H1 (cell line): Measurements from ENCODE around the gene NPAT. TPM values are rescaled to one million over a fixed set of nuclear protein-coding genes. Genes with fewer than 3 reads are reported as not detected.

Experiments
- CTCF ChIA-PET: fragments of 300-600 bp; sonication (Branson Sonifier 250); formaldehyde crosslinking; loops from one replicate; lab custom pipeline; 2021; ENCODE audit not compliant: partially characterized antibody; lab: Charles Lee
- POLR2A ChIA-PET: fragments of 300-600 bp; sonication (Branson Sonifier 250); formaldehyde crosslinking; loops from one replicate; lab custom pipeline; 2021; ENCODE audit warnings: inconsistent platforms; ENCODE audit not compliant: partially characterized antibody; lab: Charles Lee
- DNase-seq, 2 experiments: peaks; one replicate each; pipeline versions ENCODE4 v3.0.0 to v3.0.0-alpha.2; 2010 to 2022; ENCODE audit warnings: low spot score in 2 of 2, low read depth in 1 of 2, mixed read lengths in 1 of 2
- FAIRE-seq: peaks from 2 replicates; lab custom pipeline; 2011; peaks lifted over from hg19 to GRCh38; lab: Jason Lieb, UNC
- H2AFZ ChIP-seq: 2 replicates; pipeline ENCODE4 v1.8.1; 2012; ENCODE audit warnings: low read length, inconsistent platforms
- H2AK5ac ChIP-seq: 2 replicates; pipeline ENCODE4 v1.6.1; 2013; ENCODE audit warnings: low read depth, low read length
- H2BK120ac ChIP-seq: replicated peaks from 2 replicates; pipeline ENCODE3; 2013; ENCODE audit warnings: low read depth, low read length, inconsistent platforms
- H2BK12ac ChIP-seq: 2 replicates; pipeline ENCODE4 v1.6.1; 2013; ENCODE audit warnings: low read depth, low read length
- H2BK15ac ChIP-seq: 2 replicates; pipeline ENCODE4 v1.6.1; 2013; ENCODE audit warnings: low read length
- H2BK20ac ChIP-seq: 2 replicates; pipeline ENCODE4 v1.6.1; 2013; ENCODE audit warnings: low read length
- H2BK5ac ChIP-seq: 2 replicates; pipeline ENCODE4 v1.6.1; 2013; ENCODE audit warnings: low read depth, low read length
- H3K14ac ChIP-seq: 2 replicates; pipeline ENCODE4 v1.6.1; 2013; ENCODE audit warnings: inconsistent platforms; ENCODE audit not compliant: insufficient read length
- H3K18ac ChIP-seq: 2 replicates; pipeline ENCODE4 v1.6.1; 2013; ENCODE audit warnings: low read length; ENCODE audit errors: extremely low read depth
- H3K23ac ChIP-seq: 2 replicates; pipeline ENCODE4 v1.6.1; 2013; ENCODE audit warnings: inconsistent platforms; ENCODE audit not compliant: insufficient read length
- H3K23me2 ChIP-seq: 2 replicates; pipeline ENCODE4 v1.6.1; 2013; ENCODE audit warnings: low read depth, low read length
- H3K27ac ChIP-seq: 2 replicates; pipeline ENCODE4 v1.6.1; 2011; ENCODE audit warnings: low read depth, low read length, inconsistent platforms
- H3K27me3 ChIP-seq, 4 experiments: replicated peaks in 1 of 4; 1 replicate in 1 of 4; 2 replicates in 3 of 4; pipeline versions ENCODE4 v1.6.1 to v1.8.1; 2011 to 2013; ENCODE audit warnings: low read length in 3 of 4, mild to moderate bottlenecking in 3 of 4, inconsistent platforms in 2 of 4, mixed read lengths in 2 of 4, moderate library complexity in 1 of 4; ENCODE audit not compliant: control insufficient read depth in 3 of 4, insufficient read depth in 3 of 4; ENCODE audit errors: extremely low read depth in 1 of 4
- H3K36me3 ChIP-seq, 4 experiments: 2 replicates each; pipeline versions ENCODE4 v1.6.1 to v1.8.1; 2011 to 2013; ENCODE audit warnings: mild to moderate bottlenecking in 4 of 4, low read length in 3 of 4, moderate library complexity in 2 of 4, control low read depth in 1 of 4, inconsistent platforms in 1 of 4; ENCODE audit not compliant: insufficient read depth in 4 of 4, control insufficient read depth in 2 of 4
- H3K4ac ChIP-seq: replicated peaks from 2 replicates; pipeline ENCODE3; 2013; ENCODE audit warnings: low read length, low read depth, mixed read lengths, inconsistent platforms; ENCODE audit not compliant: insufficient read length
- H3K4me1 ChIP-seq, 4 experiments: replicated peaks in 1 of 4; 1 replicate in 1 of 4; 2 replicates in 3 of 4; pipeline versions ENCODE4 v1.6.1 to v1.8.1; 2011 to 2013; ENCODE audit warnings: low read length in 3 of 4, inconsistent platforms in 2 of 4, mixed read lengths in 1 of 4; ENCODE audit not compliant: insufficient read depth in 4 of 4, control insufficient read depth in 3 of 4
- H3K4me2 ChIP-seq, 2 experiments: 2 replicates each; pipeline versions ENCODE4 v1.6.1 to v1.8.1; 2011 to 2013; ENCODE audit warnings: low read depth in 2 of 2, low read length in 2 of 2, control low read depth in 1 of 2, inconsistent platforms in 1 of 2, mild to moderate bottlenecking in 1 of 2; ENCODE audit not compliant: insufficient read depth in 1 of 2
- H3K4me3 ChIP-seq, 4 experiments: fragments of 200-600, 300-600 bp in 1 of 4; sonication (generic), shearing (Covaris generic), sonication (Bioruptor Twin) in 1 of 4; 2 replicates each; pipeline versions ENCODE4 v1.5.1 to v1.8.1; 2011 to 2016; ENCODE audit warnings: low read length in 4 of 4, low read depth in 3 of 4, control low read depth in 2 of 4, inconsistent platforms in 2 of 4, mild to moderate bottlenecking in 2 of 4, mixed read lengths in 1 of 4, moderate library complexity in 1 of 4; ENCODE audit not compliant: insufficient read depth in 2 of 4; ENCODE audit errors: extremely low read depth in 1 of 4
- H3K56ac ChIP-seq: replicated peaks from 2 replicates; pipeline ENCODE3; 2013; ENCODE audit warnings: low read depth, mild to moderate bottlenecking, mixed read lengths, low read length, inconsistent platforms; ENCODE audit not compliant: insufficient read length
- H3K79me1 ChIP-seq: 2 replicates; pipeline ENCODE4 v1.6.1; 2013; ENCODE audit warnings: low read depth, low read length, control low read depth
- H3K79me2 ChIP-seq, 2 experiments: 2 replicates each; pipeline versions ENCODE4 v1.6.1 to v1.8.1; 2012 to 2013; ENCODE audit warnings: low read length in 2 of 2, mild to moderate bottlenecking in 2 of 2, inconsistent platforms in 1 of 2; ENCODE audit not compliant: insufficient read depth in 2 of 2, control insufficient read depth in 1 of 2
- H3K9ac ChIP-seq, 4 experiments: replicated peaks in 1 of 4; 1 replicate in 1 of 4; 2 replicates in 3 of 4; pipeline versions ENCODE4 v1.6.1 to v1.8.1; 2011 to 2013; ENCODE audit warnings: low read depth in 3 of 4, low read length in 3 of 4, control low read depth in 2 of 4, mild to moderate bottlenecking in 2 of 4, moderate library complexity in 2 of 4, inconsistent platforms in 1 of 4; ENCODE audit errors: extremely low read depth in 1 of 4
- H3K9me3 ChIP-seq, 2 experiments: 2 replicates each; pipeline versions ENCODE4 v1.6.1 to v1.8.1; 2012 to 2013; ENCODE audit warnings: mild to moderate bottlenecking in 2 of 2, moderate library complexity in 2 of 2, control low read depth in 1 of 2, inconsistent platforms in 1 of 2, low read depth in 1 of 2, low read length in 1 of 2, mixed read lengths in 1 of 2; ENCODE audit not compliant: insufficient read depth in 2 of 2
- H4K20me1 ChIP-seq, 2 experiments: replicated peaks in 1 of 2; 2 replicates each; pipeline versions ENCODE3 to v1.8.1; 2011 to 2013; ENCODE audit warnings: inconsistent platforms in 2 of 2, low read length in 2 of 2, mild to moderate bottlenecking in 1 of 2; ENCODE audit not compliant: insufficient read depth in 2 of 2, control insufficient read depth in 1 of 2
- H4K5ac ChIP-seq: 2 replicates; pipeline ENCODE4 v1.6.1; 2013; ENCODE audit warnings: low read length, low read depth, mixed read lengths, inconsistent platforms; ENCODE audit not compliant: insufficient read length
- H4K8ac ChIP-seq: 2 replicates; pipeline ENCODE4 v1.8.0; 2013; ENCODE audit warnings: mild to moderate bottlenecking, moderate library complexity, low read length, inconsistent platforms; ENCODE audit not compliant: insufficient read depth; ENCODE audit errors: extremely low read depth
- H4K91ac ChIP-seq: replicated peaks from 2 replicates; pipeline ENCODE3; 2013; ENCODE audit warnings: low read length, mixed read lengths, inconsistent platforms; ENCODE audit not compliant: insufficient read length
- BACH1 ChIP-seq: IDR thresholded peaks from 2 replicates; pipeline ENCODE4 v1.6.1; 2012; ENCODE audit warnings: low read length, improper control_type of control experiment
- BCL11A ChIP-seq, 2 experiments: IDR thresholded peaks; one replicate each; pipeline ENCODE4 v1.6.1; 2011; ENCODE audit warnings: low read depth in 2 of 2, low read length in 2 of 2, mild to moderate bottlenecking in 2 of 2
- CHD1 ChIP-seq: IDR thresholded peaks from 2 replicates; pipeline ENCODE4 v1.6.1; 2012; ENCODE audit warnings: low read depth, low read length, improper control_type of control experiment
- JUND ChIP-seq: IDR thresholded peaks from 2 replicates; pipeline ENCODE4 v1.6.1; 2011; ENCODE audit warnings: mild to moderate bottlenecking, improper control_type of control experiment, low read length
- NANOG ChIP-seq: IDR thresholded peaks from 2 replicates; pipeline ENCODE4 v1.6.1; 2011; ENCODE audit warnings: low read length, low read depth, mild to moderate bottlenecking, inconsistent platforms; ENCODE audit not compliant: insufficient read depth, poor library complexity, severe bottlenecking
- POLR2A ChIP-seq, 2 experiments: IDR thresholded peaks; 1 replicate in 1 of 2; 2 replicates in 1 of 2; pipeline ENCODE4 v1.6.1; 2011; ENCODE audit warnings: low read depth in 2 of 2, low read length in 2 of 2, mild to moderate bottlenecking in 2 of 2; ENCODE audit errors: control extremely low read depth in 1 of 2
- SIN3A ChIP-seq, 2 experiments: IDR thresholded peaks in 1 of 2; conservative IDR thresholded peaks in 1 of 2; 2 replicates each; pipeline ENCODE4 v1.6.1; 2011 to 2012; ENCODE audit warnings: low read length in 2 of 2, improper control_type of control experiment in 1 of 2, low read depth in 1 of 2, mild to moderate bottlenecking in 1 of 2
- SIRT6 ChIP-seq: IDR thresholded peaks from one replicate; pipeline ENCODE4 v1.7.1; 2012; ENCODE audit warnings: low read length, inconsistent platforms
- TAF1 ChIP-seq: IDR thresholded peaks from 2 replicates; pipeline ENCODE4 v1.6.1; 2011; ENCODE audit warnings: mild to moderate bottlenecking, low read depth, low read length
- WGBS, 2 experiments: shearing (Covaris generic) in 1 of 2; methylation state at CpG; one replicate each; pipeline versions ENCODE4 v1.1.6 to v1.1.7; 2013 to 2015; ENCODE audit warnings: low lambda C conversion rate in 2 of 2, mixed read lengths in 2 of 2, inconsistent platforms in 1 of 2, low coverage in 1 of 2, missing lambda C conversion rate in 1 of 2; ENCODE audit not compliant: insufficient replicate concordance in 2 of 2, insufficient coverage in 1 of 2, insufficient read length in 1 of 2; ENCODE audit errors: extremely low coverage in 1 of 2, missing lambda C conversion rate in 1 of 2; 5-methylcytosine and 5-hydroxymethylcytosine counted together
- polyA plus RNA-seq, 7 experiments: library from polyadenylated mRNA; depleted of rRNA in 3 of 7; stranded (reverse) in 5 of 7; unstranded in 2 of 7; fragments of >200 nt in 5 of 7; fragments of 200-250 nt in 2 of 7; gene quantifications; 1 replicate in 5 of 7; 2 replicates in 1 of 7; 4 replicates in 1 of 7; pipeline versions ENCODE4 v1.2.1 to v1.2.3, GENCODE V29; 2011 to 2013; ENCODE audit warnings: missing spikeins in 2 of 7, mixed read lengths in 2 of 7
- total RNA-seq: library from RNA; stranded (reverse); fragmentation: NEBNext Ultra II Directional; extraction: Animal tissue kit (Norgen Biotek cat#: 25700); gene quantifications from 2 replicates; pipeline ENCODE4 v1.2.1, GENCODE V29; 2021
- TF ChIP-seq, protein P1 (sequence below): IDR thresholded peaks from 2 replicates; pipeline ENCODE4 v1.6.1; 2011; ENCODE audit warnings: low read length, improper control_type of control experiment
- TF ChIP-seq, protein P2 (sequence below), 3 experiments: IDR thresholded peaks; 1 replicate in 2 of 3; 2 replicates in 1 of 3; pipeline versions ENCODE4 v1.5.1 to v1.6.1; 2011; ENCODE audit warnings: low read length in 3 of 3, mild to moderate bottlenecking in 3 of 3, inconsistent platforms in 2 of 3, low read depth in 1 of 3, moderate library complexity in 1 of 3; ENCODE audit not compliant: insufficient read depth in 1 of 3; ENCODE audit errors: control extremely low read depth in 1 of 3

Gene NPAT
- total and polyA plus RNA-seq, 2 of the 8 experiments (the other 6 are each of a cell fraction or from before 2014, with no cell fraction given): 4.6 to 23.4 TPM

DNA sequence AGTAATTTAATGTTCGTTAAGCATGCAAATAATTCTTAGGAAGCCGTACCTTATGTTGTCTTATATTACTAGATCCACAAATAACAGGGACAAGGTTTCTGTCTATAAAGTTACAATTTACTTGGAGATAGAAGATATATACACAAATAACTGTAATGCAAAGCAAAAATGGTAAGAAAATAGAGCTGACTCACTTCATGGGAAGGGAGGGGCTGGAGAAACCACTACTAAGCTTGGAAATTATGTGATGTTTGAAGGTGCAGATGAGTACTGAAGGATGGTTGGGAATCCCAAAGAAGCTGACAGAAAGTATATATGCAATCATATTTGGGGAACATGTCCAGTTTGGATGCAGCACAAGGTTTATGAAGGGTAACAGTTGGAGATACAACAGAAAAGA, 4.0 kb downstream of the NPAT start:
- CTCF ChIA-PET: interaction anchor here (0.7 to 1.7 kb wide), 3 partner anchors 14 to 72 kb away, joined by 3 to 6 read pairs (median 4); no protein-coding TSS in a partner anchor
- H3K14ac ChIP-seq: no peak overlapping the region
- H4K8ac ChIP-seq: no peak overlapping the region
- no peak overlapping the region for H3K27ac ChIP-seq
- no peak overlapping the region for H3K18ac ChIP-seq
- POLR2A ChIA-PET: interaction anchor here (0.5 to 1.1 kb wide), 3 partner anchors 21 to 101 kb away, joined by 3 read pairs; no protein-coding TSS in a partner anchor
- 69% methylated on average over 2 of the region's 2 CpGs; no CpG with 5 or more reads in 1 of the 2 experiments for WGBS, 2 experiments
- peaks cover 2 to 5% (median 4%) of the 10 kb centered on the region in 4 experiments; a peak in 5 of 7 replicates for H3K4me1 ChIP-seq
- H3K9me3 ChIP-seq: no peaks in the 10 kb centered on the region
- H2BK5ac ChIP-seq: no peak overlapping the region
- H2BK20ac ChIP-seq: no peak overlapping the region
- no peak overlapping the region for H2AFZ ChIP-seq
- H4K5ac ChIP-seq: no peak overlapping the region
- H3K79me1 ChIP-seq: peaks cover 4% of the 10 kb centered on the region
- DNase-seq: no peak
- H3K4ac ChIP-seq: no peak overlapping the region
- H3K9ac ChIP-seq: no peak overlapping the region
- H2AK5ac ChIP-seq: no peak overlapping the region
- no peak overlapping the region for H2BK15ac ChIP-seq
- no peak overlapping the region for H3K23ac ChIP-seq
- no peak overlapping the region for H2BK120ac ChIP-seq
- peaks cover 3% of the 10 kb centered on the region for H3K23me2 ChIP-seq
- H3K79me2 ChIP-seq: peaks cover 26 to 86% of the 10 kb centered on the region in 2 experiments
- H3K27me3 ChIP-seq: no peaks in the 10 kb centered on the region
- H3K4me3 ChIP-seq: no peak overlapping the region
- H3K4me2 ChIP-seq: peak overlapping the region in 1 of 2 experiments; percentile 52; a peak in 1 of 4 replicates
- no peak overlapping the region for H2BK12ac ChIP-seq
- H3K36me3 ChIP-seq: no peaks in the 10 kb centered on the region; a peak in 1 of 8 replicates
- no peak overlapping the region for H4K91ac ChIP-seq
- no peak overlapping the region for H3K56ac ChIP-seq
- no peak for FAIRE-seq
- H4K20me1 ChIP-seq: peaks cover 0 to 6% of the 10 kb centered on the region in 2 experiments
- TF ChIP-seq JUND: no peak
- TF ChIP-seq SIRT6: no peak
- TF ChIP-seq TAF1: no peak
- TF ChIP-seq POLR2A (IDR thresholded peaks at IDR 0.05; ENCODE audit: control extremely low read depth in 1 of 2, low read depth in 2 of 2, low read length in 2 of 2): no peak
- no peak for TF ChIP-seq BACH1
- no peak for TF ChIP-seq BCL11A (IDR thresholded peaks at IDR 0.05; ENCODE audit: low read depth in 2 of 2, low read length in 2 of 2)
- no peak for TF ChIP-seq NANOG
- TF ChIP-seq, protein P1, sequence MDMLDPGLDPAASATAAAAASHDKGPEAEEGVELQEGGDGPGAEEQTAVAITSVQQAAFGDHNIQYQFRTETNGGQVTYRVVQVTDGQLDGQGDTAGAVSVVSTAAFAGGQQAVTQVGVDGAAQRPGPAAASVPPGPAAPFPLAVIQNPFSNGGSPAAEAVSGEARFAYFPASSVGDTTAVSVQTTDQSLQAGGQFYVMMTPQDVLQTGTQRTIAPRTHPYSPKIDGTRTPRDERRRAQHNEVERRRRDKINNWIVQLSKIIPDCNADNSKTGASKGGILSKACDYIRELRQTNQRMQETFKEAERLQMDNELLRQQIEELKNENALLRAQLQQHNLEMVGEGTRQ: no peak
- TF ChIP-seq, protein P2, sequence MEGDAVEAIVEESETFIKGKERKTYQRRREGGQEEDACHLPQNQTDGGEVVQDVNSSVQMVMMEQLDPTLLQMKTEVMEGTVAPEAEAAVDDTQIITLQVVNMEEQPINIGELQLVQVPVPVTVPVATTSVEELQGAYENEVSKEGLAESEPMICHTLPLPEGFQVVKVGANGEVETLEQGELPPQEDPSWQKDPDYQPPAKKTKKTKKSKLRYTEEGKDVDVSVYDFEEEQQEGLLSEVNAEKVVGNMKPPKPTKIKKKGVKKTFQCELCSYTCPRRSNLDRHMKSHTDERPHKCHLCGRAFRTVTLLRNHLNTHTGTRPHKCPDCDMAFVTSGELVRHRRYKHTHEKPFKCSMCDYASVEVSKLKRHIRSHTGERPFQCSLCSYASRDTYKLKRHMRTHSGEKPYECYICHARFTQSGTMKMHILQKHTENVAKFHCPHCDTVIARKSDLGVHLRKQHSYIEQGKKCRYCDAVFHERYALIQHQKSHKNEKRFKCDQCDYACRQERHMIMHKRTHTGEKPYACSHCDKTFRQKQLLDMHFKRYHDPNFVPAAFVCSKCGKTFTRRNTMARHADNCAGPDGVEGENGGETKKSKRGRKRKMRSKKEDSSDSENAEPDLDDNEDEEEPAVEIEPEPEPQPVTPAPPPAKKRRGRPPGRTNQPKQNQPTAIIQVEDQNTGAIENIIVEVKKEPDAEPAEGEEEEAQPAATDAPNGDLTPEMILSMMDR (IDR thresholded peaks at IDR 0.05; ENCODE audit: control extremely low read depth in 1 of 3, insufficient read depth in 1 of 3, low read depth in 1 of 3, low read length in 3 of 3): no peak
- TF ChIP-seq CHD1: no peak
- no peak for TF ChIP-seq SIN3A (conservative IDR thresholded peaks at IDR 0.05 in 1 of 2, IDR thresholded peaks at IDR 0.05 in 1 of 2; ENCODE audit: low read depth in 1 of 2, low read length in 2 of 2)
